Measurements from ENCODE around the gene ATP13A4.

The ATP13A4 gene

GRCh38 chr3:193499136-193499770 lies 55.4 kb downstream of the ATP13A4 start:
- no peak for DNase-seq (ENCODE audit: low read depth, low spot score)

DNA sequence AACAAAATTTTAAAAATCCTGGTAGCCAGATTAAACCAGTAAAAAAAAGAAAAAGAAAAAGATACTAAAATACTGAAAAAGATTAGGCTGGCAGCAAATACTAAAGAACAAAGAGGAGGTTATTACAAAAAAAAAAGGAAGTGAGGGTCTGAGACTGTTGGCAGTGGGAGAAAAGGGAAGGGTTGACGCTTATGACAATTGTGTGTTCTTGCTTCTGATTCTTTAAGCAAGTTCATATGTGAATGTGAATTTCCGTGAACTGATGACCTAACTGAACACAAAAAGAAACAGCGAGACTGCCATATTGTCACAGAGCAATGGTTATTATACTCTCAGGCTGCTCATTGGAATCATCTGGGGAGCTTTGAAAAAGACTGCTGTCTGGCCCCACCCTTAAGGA lies 56.5 kb downstream of the ATP13A4 start:
- DNase-seq (ENCODE audit: low read depth, low spot score): no peak

DNA sequence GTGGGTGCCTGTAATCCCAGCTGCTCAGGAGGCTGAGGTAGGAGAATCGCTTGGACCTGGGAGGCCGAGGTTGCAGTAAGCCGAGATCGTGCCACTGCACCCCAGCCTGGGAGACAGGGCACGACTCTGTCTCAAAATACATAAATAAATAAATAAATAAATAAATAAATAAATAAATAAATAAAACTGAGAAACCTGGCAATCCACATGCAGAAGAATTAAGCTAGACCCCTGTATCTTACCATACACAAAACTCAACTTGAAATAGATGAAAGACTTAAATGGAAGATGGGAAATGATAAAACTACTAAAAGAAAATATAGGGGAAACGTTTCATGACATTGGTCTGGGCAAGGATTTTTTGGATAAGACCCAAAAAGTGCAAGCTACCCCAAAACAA lies 58.0 kb downstream of the ATP13A4 start:
- no peak for DNase-seq (ENCODE audit: low read depth, low spot score)

DNA sequence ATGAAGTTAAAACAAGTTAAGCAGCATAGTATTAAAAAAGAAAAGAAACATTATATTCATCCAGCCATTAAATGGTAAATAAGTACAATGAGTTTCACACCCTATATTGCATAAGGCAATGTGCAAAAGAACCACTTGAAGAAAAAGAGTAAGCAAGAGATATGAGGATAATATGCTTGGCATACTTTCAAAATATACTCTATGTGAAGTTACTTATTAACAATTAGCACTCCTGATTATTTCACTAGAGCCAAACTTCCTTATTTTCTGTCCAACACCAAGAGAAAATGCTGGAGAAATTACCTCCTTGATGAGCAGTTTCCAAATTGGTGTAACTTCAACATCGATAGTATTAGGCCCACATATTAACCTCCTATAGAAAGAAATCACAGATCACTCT lies 63.7 kb downstream of the ATP13A4 start:
- DNase-seq (ENCODE audit: low read depth, low spot score): no peak

DNA sequence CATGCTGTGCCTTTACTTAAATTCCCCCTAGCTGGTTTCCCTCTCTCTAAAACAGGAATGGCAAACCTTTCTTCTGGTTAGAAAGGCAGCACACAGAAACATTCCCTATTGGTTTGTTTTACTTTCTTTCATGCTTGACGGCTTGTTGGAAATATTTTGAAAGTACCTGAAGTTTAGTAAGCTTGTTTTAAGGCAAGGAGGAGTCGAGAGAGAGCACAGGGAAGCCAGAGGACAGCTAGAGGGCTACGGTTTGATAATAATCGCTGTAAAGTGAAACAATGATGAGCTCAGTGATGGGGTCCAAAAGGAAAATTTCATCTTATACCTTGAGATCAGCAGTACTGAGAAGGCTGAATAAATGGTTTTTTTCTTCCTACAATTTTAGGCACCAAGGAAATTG lies 64.1 kb downstream of the ATP13A4 start:
- no peak for DNase-seq (ENCODE audit: low read depth, low spot score)

GRCh38 chr3:193489949-193490348 lies 64.7 kb downstream of the ATP13A4 start:
- DNase-seq (ENCODE audit: low read depth, low spot score): no peak

DNA sequence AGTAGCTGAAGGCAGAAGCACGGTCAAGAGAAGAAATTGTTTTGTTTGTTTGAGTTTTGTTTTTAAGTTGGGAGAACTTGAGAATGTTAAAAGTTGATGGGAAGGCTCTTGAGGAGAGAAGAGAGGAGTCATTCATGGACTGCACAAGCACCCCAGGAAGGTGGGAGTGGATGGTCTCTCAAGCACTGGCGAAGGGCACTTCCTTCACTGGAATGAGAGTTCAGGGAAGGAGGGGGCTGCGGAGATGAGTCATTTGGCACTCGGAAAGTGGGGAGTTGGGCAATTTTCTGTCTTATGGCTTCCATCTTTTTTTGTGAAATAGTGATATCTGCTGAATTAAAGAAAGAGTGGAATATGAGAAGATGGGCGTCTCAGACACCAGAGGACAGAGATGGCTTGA lies 66.0 kb downstream of the ATP13A4 start:
- DNase-seq (ENCODE audit: low read depth, low spot score): no peak

GRCh38 chr3:193483988-193484539 lies 70.6 kb downstream of the ATP13A4 start:
- DNase-seq (ENCODE audit: low read depth, low spot score): no peak

DNA sequence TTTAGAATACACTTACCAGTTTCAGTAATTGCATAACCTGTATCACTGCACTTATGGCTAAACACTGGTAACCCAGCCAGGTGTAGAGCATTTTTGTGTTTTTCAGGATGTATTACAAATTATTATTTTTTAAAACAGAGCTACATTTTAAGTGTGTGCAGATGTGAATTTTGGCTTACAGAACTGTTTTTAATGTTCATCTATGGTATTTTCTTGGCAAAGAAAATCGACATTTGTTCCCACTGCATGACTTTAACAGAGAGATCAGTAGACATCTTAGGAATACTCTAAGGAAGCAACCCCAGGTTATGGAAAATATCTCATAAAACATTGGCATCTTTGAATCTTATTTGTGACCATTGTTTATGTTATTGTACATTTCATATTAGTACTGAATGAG lies 73.3 kb downstream of the ATP13A4 start:
- DNase-seq (ENCODE audit: low read depth, low spot score): no peak

- DNase-seq (ENCODE audit: low read depth, low spot score): no peak
Measured at GRCh38 chr3:193474446-193474845, 80.2 kb downstream of the ATP13A4 start.

DNA sequence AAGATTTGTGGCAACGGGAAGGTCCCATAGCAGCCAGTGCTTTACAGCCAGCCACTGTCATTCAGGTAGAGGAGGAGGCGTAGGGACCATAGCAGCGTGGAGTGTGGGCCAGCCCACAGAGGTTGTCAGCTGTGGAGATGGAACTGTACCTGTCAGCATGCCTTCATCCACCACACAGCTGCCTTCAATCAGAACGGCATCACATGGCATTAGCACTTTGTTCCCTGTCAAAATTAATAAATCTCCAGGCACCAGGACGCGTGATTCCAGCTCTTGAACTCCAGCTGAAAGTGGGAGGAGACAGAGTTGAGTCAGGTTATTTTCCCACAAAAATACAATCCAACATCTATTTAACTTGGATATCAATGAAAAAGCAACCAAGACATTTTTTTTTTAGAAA lies 84.0 kb downstream of the ATP13A4 start:
- DNase-seq (ENCODE audit: low read depth, low spot score): no peak

DNA sequence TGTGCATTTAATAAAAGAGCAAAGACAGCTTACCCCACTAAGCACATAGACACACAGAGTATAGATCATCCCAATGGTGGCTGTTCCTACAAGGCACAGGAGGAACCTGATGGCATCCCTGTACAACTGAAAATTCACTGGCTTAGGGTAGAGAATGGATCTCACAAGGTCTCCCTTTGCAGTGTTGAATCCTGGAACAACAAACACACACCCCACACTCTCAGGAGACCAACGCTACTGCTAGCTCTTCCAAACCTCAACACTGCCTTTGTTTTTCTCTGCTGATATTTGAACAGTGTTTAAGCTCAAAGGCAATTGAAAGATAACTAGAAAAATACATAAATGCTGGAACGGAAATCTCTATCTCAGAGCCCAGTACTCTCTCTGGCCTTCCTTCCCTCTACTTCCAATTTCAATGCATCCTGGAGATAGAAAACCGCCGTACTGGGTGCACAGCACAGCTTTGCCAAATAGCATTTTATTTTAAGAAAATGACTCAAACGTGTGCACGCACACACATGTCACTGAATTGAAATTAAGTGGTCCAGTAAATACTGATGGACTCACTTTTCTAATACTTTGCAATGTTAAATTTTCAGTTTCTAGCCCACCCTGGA lies 88.6 kb downstream of the ATP13A4 start:
- no peak for DNase-seq (ENCODE audit: low read depth, low spot score)

DNA sequence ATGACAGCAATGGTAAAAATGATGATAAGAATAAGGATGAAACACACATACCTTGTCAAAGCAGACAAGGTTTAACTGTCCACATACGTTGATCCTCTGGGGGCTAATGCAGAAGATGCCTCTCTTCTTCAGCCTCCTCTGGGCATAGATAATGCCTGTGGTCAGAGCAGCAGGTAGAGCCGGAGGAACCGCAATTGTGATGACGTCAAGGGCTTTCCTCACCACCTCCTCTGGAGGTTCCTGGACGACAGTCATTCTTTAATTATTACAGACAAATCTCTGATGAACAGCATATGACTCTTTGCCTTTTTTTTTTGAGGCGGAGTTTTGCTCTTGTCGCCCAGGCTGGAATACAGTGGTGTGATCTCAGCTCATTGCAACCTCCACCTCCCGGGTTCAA lies 89.8 kb downstream of the ATP13A4 start:
- DNase-seq (ENCODE audit: low read depth, low spot score): no peak

GRCh38 chr3:193457526-193457925 lies 97.2 kb downstream of the ATP13A4 start:
- DNase-seq (ENCODE audit: low read depth, low spot score): no peak

GRCh38 chr3:193452338-193452737 lies 102.4 kb downstream of the ATP13A4 start:
- peak; percentile 10 for DNase-seq (ENCODE audit: low read depth, low spot score)

GRCh38 chr3:193451902-193452301 lies 102.8 kb downstream of the ATP13A4 start:
- no peak for DNase-seq (ENCODE audit: low read depth, low spot score)

GRCh38 chr3:193446965-193447602 lies 107.6 kb downstream of the ATP13A4 start:
- no peak for DNase-seq (ENCODE audit: low read depth, low spot score)

DNA sequence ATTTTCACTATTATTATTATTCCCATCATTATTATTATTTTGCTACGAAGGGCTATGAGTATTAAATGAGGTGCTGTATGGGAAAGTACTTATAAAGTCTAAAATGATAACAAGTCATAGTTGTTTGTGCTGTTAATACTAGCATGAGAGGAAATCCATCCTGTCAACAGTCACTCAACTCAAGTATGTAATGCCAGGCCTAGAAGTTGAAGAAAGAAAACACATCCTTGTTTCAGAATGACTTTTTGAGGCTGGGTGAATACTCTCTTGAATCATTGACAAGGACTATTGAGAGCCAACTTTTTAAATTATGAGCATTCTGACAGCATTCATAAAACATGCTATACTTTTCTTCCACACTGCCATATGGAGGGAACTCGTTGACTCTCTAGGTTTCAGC lies 115.3 kb downstream of the ATP13A4 start:
- DNase-seq (ENCODE audit: low read depth, low spot score): no peak

- no peak for DNase-seq (ENCODE audit: low read depth, low spot score)
Measured at GRCh38 chr3:193418576-193419373, 135.9 kb downstream of the ATP13A4 start.

- DNase-seq (ENCODE audit: low read depth, low spot score): no peak
Measured at GRCh38 chr3:193416629-193417028, 138.1 kb downstream of the ATP13A4 start.

DNA sequence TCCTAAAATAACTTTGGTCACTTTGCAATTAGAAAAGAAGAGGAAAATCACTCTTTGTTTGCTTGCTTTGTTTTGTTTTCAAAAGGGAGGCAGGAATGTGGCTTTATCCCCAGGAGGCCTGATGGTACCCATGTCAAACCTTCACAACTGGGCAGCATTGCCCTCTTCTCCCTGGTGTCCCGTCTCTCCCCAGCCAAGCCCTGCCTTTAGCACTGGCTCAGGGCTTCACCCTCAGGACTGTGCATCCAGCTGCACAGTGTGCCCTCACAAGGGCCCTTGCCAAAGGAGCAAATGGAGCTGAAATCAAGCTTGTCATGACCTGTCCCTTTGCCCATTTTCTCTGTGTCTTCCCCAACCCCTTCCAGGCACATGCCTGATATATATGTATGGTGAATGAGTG lies 147.0 kb downstream of the ATP13A4 start:
- DNase-seq (ENCODE audit: low read depth, low spot score): no peak

DNA sequence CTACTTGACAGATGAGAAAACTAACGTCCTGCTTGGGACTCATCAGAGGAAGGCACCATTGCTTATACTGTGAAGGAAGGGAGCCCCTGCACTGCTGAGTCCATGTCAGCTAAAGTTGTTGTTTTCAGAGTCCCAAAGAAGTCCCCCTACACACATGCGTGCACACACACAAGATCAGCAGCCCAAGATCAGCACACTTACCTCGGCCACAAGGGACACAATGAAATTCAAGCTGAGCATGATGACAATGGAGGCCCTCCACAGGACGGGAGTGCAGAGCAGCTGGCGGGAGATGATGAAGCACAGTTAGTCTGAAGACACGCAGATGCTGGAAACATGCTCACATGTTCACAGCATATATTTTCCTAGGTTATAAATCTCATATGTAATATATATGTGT lies 147.6 kb downstream of the ATP13A4 start:
- no peak for DNase-seq (ENCODE audit: low read depth, low spot score)

Data from ELF-1 (cell line).